D721Med (cell line): ENCODE measurements around the gene HEATR3.

Source experiments
- DNase-seq: peaks from one replicate; pipeline ENCODE4 v3.0.0; 2011; ENCODE audit warnings: low spot score; ENCODE audit not compliant: insufficient read length
- FAIRE-seq: peaks from 2 replicates; lab custom pipeline; 2011; peaks lifted over from hg19 to GRCh38; lab: Jason Lieb, UNC
- TF ChIP-seq, protein P1 (sequence below): IDR thresholded peaks from 2 replicates; pipeline ENCODE4 v1.5.1; 2012; ENCODE audit warnings: mild to moderate bottlenecking, control low read depth; ENCODE audit not compliant: insufficient read depth; ENCODE audit errors: missing control alignments

The HEATR3 gene

DNA sequence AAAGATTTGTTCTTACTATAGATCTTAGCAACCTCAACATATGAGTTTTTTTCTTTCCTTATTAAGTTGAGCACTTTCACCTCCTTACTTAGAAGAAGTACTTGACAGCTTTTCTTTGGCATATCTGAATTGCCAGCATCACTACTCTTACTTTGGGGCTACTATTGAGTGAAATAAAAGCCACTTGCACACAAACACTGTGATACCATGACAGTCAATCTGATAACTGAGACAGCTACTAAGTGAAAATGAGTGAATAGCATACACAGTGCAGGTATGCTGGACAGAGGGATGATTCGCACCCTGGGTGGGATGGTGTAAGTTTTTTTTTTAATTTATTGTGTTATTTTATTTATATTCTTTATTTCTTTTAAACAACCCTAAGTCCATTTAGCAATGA lies 73.8 kb downstream of the HEATR3 start:
- FAIRE-seq (no peak), DNase-seq (no peak)
- TF ChIP-seq, protein P1, sequence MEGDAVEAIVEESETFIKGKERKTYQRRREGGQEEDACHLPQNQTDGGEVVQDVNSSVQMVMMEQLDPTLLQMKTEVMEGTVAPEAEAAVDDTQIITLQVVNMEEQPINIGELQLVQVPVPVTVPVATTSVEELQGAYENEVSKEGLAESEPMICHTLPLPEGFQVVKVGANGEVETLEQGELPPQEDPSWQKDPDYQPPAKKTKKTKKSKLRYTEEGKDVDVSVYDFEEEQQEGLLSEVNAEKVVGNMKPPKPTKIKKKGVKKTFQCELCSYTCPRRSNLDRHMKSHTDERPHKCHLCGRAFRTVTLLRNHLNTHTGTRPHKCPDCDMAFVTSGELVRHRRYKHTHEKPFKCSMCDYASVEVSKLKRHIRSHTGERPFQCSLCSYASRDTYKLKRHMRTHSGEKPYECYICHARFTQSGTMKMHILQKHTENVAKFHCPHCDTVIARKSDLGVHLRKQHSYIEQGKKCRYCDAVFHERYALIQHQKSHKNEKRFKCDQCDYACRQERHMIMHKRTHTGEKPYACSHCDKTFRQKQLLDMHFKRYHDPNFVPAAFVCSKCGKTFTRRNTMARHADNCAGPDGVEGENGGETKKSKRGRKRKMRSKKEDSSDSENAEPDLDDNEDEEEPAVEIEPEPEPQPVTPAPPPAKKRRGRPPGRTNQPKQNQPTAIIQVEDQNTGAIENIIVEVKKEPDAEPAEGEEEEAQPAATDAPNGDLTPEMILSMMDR: no peak

DNA sequence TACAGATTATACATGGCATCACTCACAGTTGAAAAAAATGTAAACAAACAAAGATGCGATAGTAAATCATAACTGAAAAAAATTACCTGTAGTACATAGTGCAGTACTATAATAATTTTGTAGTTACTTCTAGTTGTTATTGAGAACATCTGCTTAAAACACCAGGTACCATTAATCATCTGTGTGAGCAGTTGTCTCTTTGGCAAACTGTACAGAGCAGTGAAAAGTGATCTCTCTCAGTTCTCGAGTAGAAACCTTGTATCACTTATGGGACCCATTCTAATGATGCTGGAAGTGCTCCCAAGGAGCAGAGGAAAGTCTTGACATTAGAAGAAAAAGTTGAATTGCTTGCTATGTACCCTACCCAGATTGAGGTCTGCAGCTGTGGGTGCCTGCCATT lies 78.4 kb downstream of the HEATR3 start:
- DNase-seq: no peak
- TF ChIP-seq, protein P1: no peak
- FAIRE-seq: no peak

DNA sequence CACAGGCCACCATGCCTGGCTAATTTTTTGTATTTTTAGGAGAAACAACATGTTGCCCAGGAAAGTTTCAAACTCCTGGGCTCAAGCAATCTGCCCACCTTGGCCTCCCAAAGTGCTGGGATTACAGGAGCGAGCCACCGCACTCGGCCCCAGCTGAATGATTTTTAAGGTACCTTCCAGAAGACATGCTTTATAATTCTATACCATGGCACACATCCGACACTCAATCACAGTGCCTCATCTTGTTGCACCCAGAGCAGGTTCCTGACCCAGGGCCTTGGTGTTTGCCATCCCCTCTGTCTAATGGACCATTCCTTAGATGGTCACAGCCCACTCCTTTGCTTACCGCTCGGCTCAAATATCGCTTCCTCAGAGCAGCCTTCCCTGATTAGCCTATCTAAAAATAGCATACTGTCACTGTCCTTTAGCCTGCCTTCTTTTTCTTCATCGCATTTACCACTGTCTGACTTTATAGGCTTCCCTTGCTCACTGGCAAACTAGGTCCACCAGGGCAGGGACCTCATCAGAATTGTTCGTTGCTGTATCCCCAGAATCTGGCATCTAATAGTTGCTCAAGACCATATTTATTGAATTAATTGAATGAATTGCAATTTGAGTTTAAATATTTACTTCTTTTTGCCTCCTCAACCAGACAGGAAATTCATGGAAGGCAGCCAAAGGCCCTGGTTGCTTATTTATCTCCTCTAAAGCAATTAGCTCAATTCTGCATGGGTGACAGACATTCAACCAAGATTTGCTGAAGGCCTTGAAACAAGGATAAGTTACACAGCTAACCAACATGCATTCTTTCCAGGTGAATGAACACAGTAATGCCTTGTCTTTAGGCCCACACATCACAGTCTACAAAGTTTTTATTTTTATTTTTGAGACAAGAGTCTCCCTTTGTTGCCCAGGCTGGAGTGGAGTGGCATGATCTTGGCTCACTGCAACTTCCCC lies 81.0 kb downstream of the HEATR3 start:
- FAIRE-seq: no peak

DNA sequence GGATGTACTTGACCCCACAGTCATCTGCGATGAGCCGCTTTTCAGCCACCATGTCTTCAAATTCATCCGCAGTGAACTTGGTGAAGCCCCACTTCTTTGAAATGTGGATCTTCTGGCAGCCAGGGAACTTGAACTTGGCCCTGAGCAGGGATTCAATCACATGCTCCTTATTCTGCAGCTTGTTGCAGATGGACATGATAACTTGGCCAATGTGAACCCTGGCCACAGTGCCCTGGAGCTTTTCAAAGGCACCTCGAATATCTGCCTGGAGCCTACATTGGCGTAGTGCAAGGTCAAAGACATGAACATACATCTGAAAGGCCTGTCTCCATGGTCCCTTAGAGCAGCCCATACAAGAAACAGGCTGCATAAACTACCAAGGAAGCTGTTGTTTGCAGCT lies 85.6 kb downstream of the HEATR3 start:
- TF ChIP-seq, protein P1: no peak
- no peak for DNase-seq
- FAIRE-seq: no peak

More for the DNA sequence above, 81.0 kb downstream of the HEATR3 start:
- TF ChIP-seq, protein P1: no peak
- DNase-seq: no peak

DNA sequence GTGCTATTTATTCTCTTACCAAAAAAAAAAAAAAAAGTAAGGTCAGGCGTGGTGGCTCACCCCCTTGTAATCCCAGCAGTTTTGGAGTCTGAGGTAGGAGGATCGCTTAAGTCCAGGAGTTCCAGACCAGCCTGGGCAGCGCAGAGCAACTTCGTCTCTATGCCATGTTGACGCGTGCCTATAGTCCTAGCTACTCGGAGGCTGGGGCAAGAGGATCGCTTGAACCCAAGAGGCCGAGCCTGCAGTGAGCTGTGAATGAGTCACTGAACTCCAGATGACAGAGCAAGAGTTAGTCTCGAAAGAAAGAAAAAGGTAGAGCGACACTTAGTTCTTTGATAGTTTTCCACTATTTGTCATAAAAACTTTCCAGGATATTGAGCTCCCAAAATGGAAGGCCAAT lies 86.0 kb downstream of the HEATR3 start:
- FAIRE-seq (no peak), DNase-seq (no peak)
- TF ChIP-seq, protein P1: no peak

DNA sequence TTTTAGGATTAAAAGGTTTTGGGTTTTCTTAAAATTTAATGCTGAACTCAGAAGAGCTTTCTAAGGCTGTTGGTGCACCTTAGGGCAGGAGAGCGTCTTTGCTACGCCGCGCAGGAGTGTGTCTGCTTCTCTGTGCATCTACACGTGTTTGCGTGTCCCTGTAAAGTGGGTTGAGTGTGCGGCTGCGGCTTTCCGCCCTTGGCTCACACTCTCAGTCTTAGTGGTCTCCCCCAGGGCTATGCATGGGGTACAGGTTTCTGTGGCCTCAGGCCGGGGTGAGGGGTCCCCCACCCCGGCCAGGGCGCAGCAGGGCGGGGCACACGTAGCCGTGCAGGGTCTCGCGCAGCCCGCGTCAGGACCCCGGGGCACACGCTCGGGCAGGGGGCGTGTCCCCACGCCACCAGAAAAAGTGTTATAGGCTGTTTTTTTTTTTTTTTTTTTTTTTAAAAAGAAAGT lies 86.6 kb downstream of the HEATR3 start:
- TF ChIP-seq, protein P1: no peak
- no peak for FAIRE-seq
- no peak for DNase-seq
